ENCODE data around the gene SMARCAD1.

SMARCAD1 gene

GRCh38 chr4:94271248-94271647 lies 63.6 kb downstream of the SMARCAD1 start:
- FAIRE-seq (no peak), DNase-seq (ENCODE audit: insufficient read length, low spot score) (no peak)
- TF ChIP-seq, protein P1, sequence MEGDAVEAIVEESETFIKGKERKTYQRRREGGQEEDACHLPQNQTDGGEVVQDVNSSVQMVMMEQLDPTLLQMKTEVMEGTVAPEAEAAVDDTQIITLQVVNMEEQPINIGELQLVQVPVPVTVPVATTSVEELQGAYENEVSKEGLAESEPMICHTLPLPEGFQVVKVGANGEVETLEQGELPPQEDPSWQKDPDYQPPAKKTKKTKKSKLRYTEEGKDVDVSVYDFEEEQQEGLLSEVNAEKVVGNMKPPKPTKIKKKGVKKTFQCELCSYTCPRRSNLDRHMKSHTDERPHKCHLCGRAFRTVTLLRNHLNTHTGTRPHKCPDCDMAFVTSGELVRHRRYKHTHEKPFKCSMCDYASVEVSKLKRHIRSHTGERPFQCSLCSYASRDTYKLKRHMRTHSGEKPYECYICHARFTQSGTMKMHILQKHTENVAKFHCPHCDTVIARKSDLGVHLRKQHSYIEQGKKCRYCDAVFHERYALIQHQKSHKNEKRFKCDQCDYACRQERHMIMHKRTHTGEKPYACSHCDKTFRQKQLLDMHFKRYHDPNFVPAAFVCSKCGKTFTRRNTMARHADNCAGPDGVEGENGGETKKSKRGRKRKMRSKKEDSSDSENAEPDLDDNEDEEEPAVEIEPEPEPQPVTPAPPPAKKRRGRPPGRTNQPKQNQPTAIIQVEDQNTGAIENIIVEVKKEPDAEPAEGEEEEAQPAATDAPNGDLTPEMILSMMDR (IDR thresholded peaks at IDR 0.05; ENCODE audit: insufficient read depth, missing control alignments): no peak

DNA sequence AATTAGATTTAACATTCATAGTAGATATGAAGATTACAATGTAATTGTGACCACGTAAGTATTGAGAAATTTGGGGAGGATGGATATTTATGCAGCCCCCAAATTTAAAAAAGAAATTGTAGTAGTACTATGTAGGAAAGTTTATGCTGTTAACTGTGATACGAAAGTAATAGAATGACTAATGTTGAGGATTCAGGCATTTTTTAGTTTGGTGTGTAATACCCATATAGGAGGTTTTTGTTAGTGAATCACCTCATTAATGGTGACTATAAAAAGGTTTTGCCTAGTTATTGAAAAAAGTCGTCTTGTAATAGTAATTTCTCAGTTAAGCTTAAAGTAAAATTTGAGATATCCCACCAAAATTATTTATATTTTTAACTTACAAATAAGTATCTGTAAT lies 67.2 kb downstream of the SMARCAD1 start:
- FAIRE-seq: no peak
- TF ChIP-seq, protein P1 (IDR thresholded peaks at IDR 0.05; ENCODE audit: insufficient read depth, missing control alignments): no peak
- DNase-seq (ENCODE audit: insufficient read length, low spot score): no peak

GRCh38 chr4:94276204-94276603 lies 68.5 kb downstream of the SMARCAD1 start:
- FAIRE-seq (no peak), DNase-seq (ENCODE audit: insufficient read length, low spot score) (no peak)
- TF ChIP-seq, protein P1 (IDR thresholded peaks at IDR 0.05; ENCODE audit: insufficient read depth, missing control alignments): no peak

- DNase-seq (ENCODE audit: insufficient read length, low spot score): no peak
- TF ChIP-seq, protein P1 (IDR thresholded peaks at IDR 0.05; ENCODE audit: insufficient read depth, missing control alignments): no peak
- peak; percentile 29 for FAIRE-seq
Measured at GRCh38 chr4:94277534-94277933, 69.9 kb downstream of the SMARCAD1 start.

- DNase-seq (ENCODE audit: insufficient read length, low spot score): no peak
Measured at GRCh38 chr4:94278781-94279180, 71.1 kb downstream of the SMARCAD1 start.

DNA sequence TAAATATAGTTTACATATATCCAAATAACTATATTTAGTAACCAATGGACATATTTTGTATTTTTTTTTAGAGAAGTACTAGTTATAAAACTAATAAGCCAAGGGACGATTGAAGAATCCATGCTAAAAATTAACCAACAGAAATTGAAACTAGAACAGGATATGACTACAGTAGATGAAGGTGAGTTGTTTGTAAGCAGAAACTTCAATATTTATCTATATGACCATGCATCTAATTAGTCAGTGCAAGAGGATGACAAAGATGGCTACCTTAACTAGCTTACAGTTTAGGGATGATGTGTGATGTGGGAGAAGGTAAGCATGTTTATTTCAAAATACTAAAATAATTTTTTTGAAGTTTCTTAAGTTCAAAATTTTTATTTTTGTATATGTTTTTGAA lies 77.2 kb downstream of the SMARCAD1 start:
- FAIRE-seq (no peak), DNase-seq (ENCODE audit: insufficient read length, low spot score) (no peak)
- TF ChIP-seq, protein P1 (IDR thresholded peaks at IDR 0.05; ENCODE audit: insufficient read depth, missing control alignments): no peak

More at GRCh38 chr4:94278781-94279180, 71.1 kb downstream of the SMARCAD1 start:
- TF ChIP-seq, protein P1 (IDR thresholded peaks at IDR 0.05; ENCODE audit: insufficient read depth, missing control alignments): no peak
- FAIRE-seq: no peak

- no peak for DNase-seq (ENCODE audit: insufficient read length, low spot score)
- peak; percentile 66 for FAIRE-seq
- TF ChIP-seq, protein P1 (IDR thresholded peaks at IDR 0.05; ENCODE audit: insufficient read depth, missing control alignments): no peak
Measured at GRCh38 chr4:94285666-94286065, 78.0 kb downstream of the SMARCAD1 start.
